Nephron (organoid): ENCODE data around the gene NUDT15.

Experiments used
- H3K27ac Mint-ChIP-seq, 3 experiments: 2 replicates each; pipeline ENCODE4 v1.8.0; 2020; ENCODE audit warnings: mixed read lengths in 3 of 3, mild to moderate bottlenecking in 2 of 3, moderate library complexity in 1 of 3
- H3K27me3 Mint-ChIP-seq: 2 replicates; pipeline ENCODE4 v1.8.0; 2021; ENCODE audit warnings: low read depth, mild to moderate bottlenecking, moderate library complexity, mixed read lengths
- H3K36me3 Mint-ChIP-seq: 2 replicates; pipeline ENCODE4 v1.8.0; 2020; ENCODE audit warnings: low read depth, mixed read lengths
- H3K4me1 Mint-ChIP-seq: 2 replicates; pipeline ENCODE4 v1.8.0; 2020; ENCODE audit warnings: mixed read lengths
- H3K4me3 Mint-ChIP-seq, 3 experiments: 2 replicates each; pipeline ENCODE4 v1.8.0; 2020; ENCODE audit warnings: mild to moderate bottlenecking in 3 of 3, mixed read lengths in 3 of 3, moderate library complexity in 2 of 3
- H3K9me3 Mint-ChIP-seq: 2 replicates; pipeline ENCODE4 v1.8.0; 2020; ENCODE audit warnings: mixed read lengths
- CTCF ChIP-seq, 3 experiments: fragments of 200-600 bp; sonication (generic); IDR thresholded peaks; one replicate each; pipeline ENCODE4 v1.5.0; 2021; ENCODE audit warnings: antibody characterized with exemption in 3 of 3; ENCODE audit not compliant: unreplicated experiment in 3 of 3

Gene NUDT15

GRCh38 chr13:48028066-48028465, 9.5 kb upstream of the NUDT15 start:
- Mint-ChIP-seq H3K27me3 (no peaks in the 10 kb centered on the region), H3K27ac (no peak overlapping the region), H3K4me1 (no peaks in the 10 kb centered on the region), H3K9me3 (peaks cover 35% of the 10 kb centered on the region), H3K4me3 (no peak overlapping the region), H3K36me3 (peaks cover 54% of the 10 kb centered on the region)
- TF ChIP-seq CTCF (IDR thresholded peaks at IDR 0.05; ENCODE audit: unreplicated experiment in 3 of 3) = no peak

GRCh38 chr13:48029859-48030258, 7.7 kb upstream of the NUDT15 start:
- H3K9me3 Mint-ChIP-seq = peaks cover 34% of the 10 kb centered on the region
- TF ChIP-seq CTCF (IDR thresholded peaks at IDR 0.05; ENCODE audit: unreplicated experiment in 3 of 3) = no peak
- H3K27me3 Mint-ChIP-seq = no peaks in the 10 kb centered on the region
- H3K36me3 Mint-ChIP-seq = peaks cover 63% of the 10 kb centered on the region
- H3K27ac Mint-ChIP-seq = no peak overlapping the region
- no peak overlapping the region for H3K4me3 Mint-ChIP-seq
- H3K4me1 Mint-ChIP-seq = no peaks in the 10 kb centered on the region

GRCh38 chr13:48038761-48039160, 1.2 kb downstream of the NUDT15 start:
- Mint-ChIP-seq H3K4me3 (peak overlapping the region; percentile 94 to 97 (median 97)), H3K27ac (peak overlapping the region; percentile 97 to 98 (median 97)), H3K9me3 (peaks cover 4% of the 10 kb centered on the region), H3K27me3 (no peaks in the 10 kb centered on the region), H3K36me3 (peaks cover 43% of the 10 kb centered on the region), H3K4me1 (peaks cover 26% of the 10 kb centered on the region)
- no peak for TF ChIP-seq CTCF (IDR thresholded peaks at IDR 0.05; ENCODE audit: unreplicated experiment in 3 of 3)

- Mint-ChIP-seq H3K9me3 (no peaks in the 10 kb centered on the region), H3K4me1 (peaks cover 26% of the 10 kb centered on the region), H3K4me3 (peak overlapping the region; percentile 61 to 67 (median 65)), H3K36me3 (peaks cover 32% of the 10 kb centered on the region), H3K27me3 (no peaks in the 10 kb centered on the region), H3K27ac (peak overlapping the region in 1 of 3 experiments; percentile 68)
- no peak for TF ChIP-seq CTCF (IDR thresholded peaks at IDR 0.05; ENCODE audit: unreplicated experiment in 3 of 3)
Measured at GRCh38 chr13:48040049-48040448, 2.5 kb downstream of the NUDT15 start.

- H3K27ac Mint-ChIP-seq = no peak overlapping the region
- peaks cover 31% of the 10 kb centered on the region for H3K36me3 Mint-ChIP-seq
- H3K4me1 Mint-ChIP-seq = peaks cover 26% of the 10 kb centered on the region
Measured at GRCh38 chr13:48040896-48041295, 3.4 kb downstream of the NUDT15 start.

More at GRCh38 chr13:48040896-48041295, 3.4 kb downstream of the NUDT15 start:
- Mint-ChIP-seq H3K27me3 (no peaks in the 10 kb centered on the region), H3K4me3 (no peak overlapping the region), H3K9me3 (no peaks in the 10 kb centered on the region)
- TF ChIP-seq CTCF (IDR thresholded peaks at IDR 0.05; ENCODE audit: unreplicated experiment in 3 of 3) = no peak
